Measurements from ENCODE around the gene F10. TPM values are rescaled to one million over a fixed set of nuclear protein-coding genes. Genes with fewer than 3 reads are reported as not detected.

F10 gene
- total RNA-seq, 1 experiment from 2014 or later: not detected

DNA sequence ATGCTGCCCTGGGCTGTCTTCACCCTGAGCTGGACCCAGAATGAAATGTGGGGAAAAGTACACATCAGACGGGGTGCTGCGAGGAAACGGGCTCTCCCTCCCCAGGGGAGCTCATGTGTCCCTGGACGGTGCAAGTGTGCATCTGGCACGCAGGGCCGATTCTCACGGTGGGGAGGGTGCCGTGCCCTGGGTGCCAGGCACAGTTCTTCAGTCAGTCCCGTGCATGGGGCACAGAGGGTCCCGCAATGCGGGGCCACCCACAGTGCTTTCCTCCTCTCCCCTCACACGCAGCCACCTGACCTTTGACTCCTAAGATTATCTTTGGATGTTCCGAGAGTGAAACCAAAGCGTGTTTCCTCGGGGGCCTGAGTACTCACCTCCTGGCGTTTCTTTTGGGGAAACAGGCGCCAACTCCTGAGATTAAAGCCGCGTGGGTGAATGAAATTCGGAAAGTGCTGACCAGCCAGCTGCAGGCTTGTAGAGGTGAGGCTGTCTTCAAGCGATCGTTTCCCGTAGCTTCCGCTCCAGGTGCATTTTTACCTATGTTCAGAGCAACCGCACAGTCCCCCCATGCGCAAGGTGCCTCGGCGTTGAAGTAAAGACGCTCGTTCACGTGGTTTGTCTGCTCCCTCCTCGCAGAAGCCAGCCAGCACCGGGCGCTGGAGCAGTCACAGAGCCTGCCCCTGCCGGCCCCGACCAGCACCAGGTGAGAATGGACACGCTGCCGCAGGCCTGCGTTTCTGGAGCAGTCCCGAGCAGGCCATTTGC, 34.5 kb upstream of the F10 start:
- Histone ChIP-seq H3K4me1 (ENCODE audit: insufficient read depth, low read length, poor library complexity, severe bottlenecking) (peaks cover 4% of the 10 kb centered on the region), H3K27ac (ENCODE audit: low read depth, low read length, poor library complexity, severe bottlenecking) (no peak overlapping the region), H3K27me3 (replicated peaks; ENCODE audit: insufficient read depth, low read depth, low read length, poor library complexity) (no peaks in the 10 kb centered on the region), H3K9me3 (ENCODE audit: low read depth, low read length, poor library complexity, severe bottlenecking) (no peaks in the 10 kb centered on the region), H3K36me3 (ENCODE audit: insufficient read depth, low read length, poor library complexity, severe bottlenecking) (no peaks in the 10 kb centered on the region), H3K4me3 (ENCODE audit: low read depth, low read length, poor library complexity, severe bottlenecking) (no peak overlapping the region)
- no peak for DNase-seq (ENCODE audit: low spot score)
- TF ChIP-seq, protein P1, sequence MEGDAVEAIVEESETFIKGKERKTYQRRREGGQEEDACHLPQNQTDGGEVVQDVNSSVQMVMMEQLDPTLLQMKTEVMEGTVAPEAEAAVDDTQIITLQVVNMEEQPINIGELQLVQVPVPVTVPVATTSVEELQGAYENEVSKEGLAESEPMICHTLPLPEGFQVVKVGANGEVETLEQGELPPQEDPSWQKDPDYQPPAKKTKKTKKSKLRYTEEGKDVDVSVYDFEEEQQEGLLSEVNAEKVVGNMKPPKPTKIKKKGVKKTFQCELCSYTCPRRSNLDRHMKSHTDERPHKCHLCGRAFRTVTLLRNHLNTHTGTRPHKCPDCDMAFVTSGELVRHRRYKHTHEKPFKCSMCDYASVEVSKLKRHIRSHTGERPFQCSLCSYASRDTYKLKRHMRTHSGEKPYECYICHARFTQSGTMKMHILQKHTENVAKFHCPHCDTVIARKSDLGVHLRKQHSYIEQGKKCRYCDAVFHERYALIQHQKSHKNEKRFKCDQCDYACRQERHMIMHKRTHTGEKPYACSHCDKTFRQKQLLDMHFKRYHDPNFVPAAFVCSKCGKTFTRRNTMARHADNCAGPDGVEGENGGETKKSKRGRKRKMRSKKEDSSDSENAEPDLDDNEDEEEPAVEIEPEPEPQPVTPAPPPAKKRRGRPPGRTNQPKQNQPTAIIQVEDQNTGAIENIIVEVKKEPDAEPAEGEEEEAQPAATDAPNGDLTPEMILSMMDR (conservative IDR thresholded peaks at IDR 0.05; ENCODE audit: low read depth, low read length): no peak
- no peak for TF ChIP-seq EZH2 (IDR thresholded peaks at IDR 0.05; ENCODE audit: borderline replicate concordance, low read depth, low read length, poor library complexity, severe bottlenecking)
- ChIA-PET CTCF (no interaction called here), POLR2A (ENCODE audit: low non-redundant PET) (no interaction called here)
- intact Hi-C loops (cut with micrococcal nuclease; ENCODE audit: unreplicated experiment): no loop called here
- BruUV-seq (replicated peaks): no TSS peak

DNA sequence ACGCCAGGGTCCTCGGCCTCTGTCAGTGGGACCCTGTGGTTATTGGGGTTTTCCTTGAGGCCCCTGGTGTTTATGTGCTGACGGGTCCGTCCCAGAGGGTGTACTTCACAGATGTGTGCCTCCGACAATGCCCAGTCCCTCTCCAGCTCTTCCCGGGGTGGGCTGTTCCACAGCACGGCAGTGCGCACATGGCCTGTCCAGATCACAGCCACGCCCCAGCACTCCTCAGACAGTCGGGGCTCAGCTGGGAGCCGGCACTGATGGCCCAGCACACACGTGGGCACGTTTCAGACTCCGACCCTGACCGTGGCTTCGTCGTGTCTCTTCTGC, 33.9 kb upstream of the F10 start:
- no peak for DNase-seq (ENCODE audit: low spot score)
- Histone ChIP-seq H3K36me3 (ENCODE audit: insufficient read depth, low read length, poor library complexity, severe bottlenecking) (no peaks in the 10 kb centered on the region), H3K4me3 (ENCODE audit: low read depth, low read length, poor library complexity, severe bottlenecking) (no peak overlapping the region), H3K9me3 (ENCODE audit: low read depth, low read length, poor library complexity, severe bottlenecking) (no peaks in the 10 kb centered on the region), H3K27me3 (replicated peaks; ENCODE audit: insufficient read depth, low read depth, low read length, poor library complexity) (no peaks in the 10 kb centered on the region), H3K27ac (ENCODE audit: low read depth, low read length, poor library complexity, severe bottlenecking) (no peak overlapping the region), H3K4me1 (ENCODE audit: insufficient read depth, low read length, poor library complexity, severe bottlenecking) (peaks cover 4% of the 10 kb centered on the region)
- CTCF ChIA-PET: no interaction called here
- BruUV-seq (replicated peaks): no TSS peak
- intact Hi-C loops (cut with micrococcal nuclease; ENCODE audit: unreplicated experiment): no loop called here
- POLR2A ChIA-PET (ENCODE audit: low non-redundant PET): no interaction called here
- no peak for TF ChIP-seq EZH2 (IDR thresholded peaks at IDR 0.05; ENCODE audit: borderline replicate concordance, low read depth, low read length, poor library complexity, severe bottlenecking)
- TF ChIP-seq, protein P1 (conservative IDR thresholded peaks at IDR 0.05; ENCODE audit: low read depth, low read length): no peak

DNA sequence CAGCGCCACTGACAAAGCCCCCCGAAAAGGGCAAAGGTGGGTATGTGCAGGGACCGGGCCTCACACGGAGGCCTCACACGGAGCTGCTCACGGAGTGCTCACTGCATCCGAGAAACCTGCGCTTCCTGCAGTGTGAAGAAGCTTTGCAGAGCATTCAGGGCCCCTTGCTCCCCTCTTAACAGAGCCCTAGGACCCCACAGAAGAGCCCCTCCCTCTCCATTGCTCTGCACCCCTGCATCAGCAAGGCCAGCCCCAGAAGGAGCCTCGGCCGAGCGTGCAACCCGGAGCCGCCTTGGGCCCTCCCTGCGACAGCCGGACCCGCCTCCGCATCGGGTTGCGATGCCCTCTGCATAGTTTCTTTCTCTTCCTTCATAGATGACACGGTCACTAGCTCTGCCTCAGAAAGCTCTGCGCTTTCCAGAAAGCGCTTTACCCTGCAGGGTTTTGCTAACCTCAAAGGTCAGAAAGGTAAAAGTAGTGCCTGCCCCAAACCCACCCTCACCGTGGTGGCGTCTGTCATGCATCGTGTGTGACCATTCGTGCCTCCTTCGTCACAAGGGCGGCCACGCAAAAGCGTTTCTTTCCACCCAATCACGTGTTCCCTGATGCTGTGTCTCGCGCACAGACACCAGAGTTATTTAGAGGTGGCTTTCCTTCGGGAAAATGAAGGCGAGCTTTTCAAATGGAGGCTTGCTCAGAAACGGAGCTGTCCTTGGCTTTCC, 32.7 kb upstream of the F10 start:
- intact Hi-C loops (cut with micrococcal nuclease; ENCODE audit: unreplicated experiment): no loop called here
- ChIA-PET CTCF (no interaction called here), POLR2A (ENCODE audit: low non-redundant PET) (no interaction called here)

More for the DNA sequence above, 32.7 kb upstream of the F10 start:
- no peak overlapping the region for H3K4me3 ChIP-seq (ENCODE audit: low read depth, low read length, poor library complexity, severe bottlenecking)
- TF ChIP-seq EZH2 (IDR thresholded peaks at IDR 0.05; ENCODE audit: borderline replicate concordance, low read depth, low read length, poor library complexity, severe bottlenecking): no peak
- TF ChIP-seq, protein P1 (conservative IDR thresholded peaks at IDR 0.05; ENCODE audit: low read depth, low read length): no peak
- H3K27me3 ChIP-seq (replicated peaks; ENCODE audit: insufficient read depth, low read depth, low read length, poor library complexity): no peaks in the 10 kb centered on the region
- no TSS peak for BruUV-seq (replicated peaks)
- no peak overlapping the region for H3K27ac ChIP-seq (ENCODE audit: low read depth, low read length, poor library complexity, severe bottlenecking)
- no peak for DNase-seq (ENCODE audit: low spot score)
- no peaks in the 10 kb centered on the region for H3K36me3 ChIP-seq (ENCODE audit: insufficient read depth, low read length, poor library complexity, severe bottlenecking)
- no peaks in the 10 kb centered on the region for H3K9me3 ChIP-seq (ENCODE audit: low read depth, low read length, poor library complexity, severe bottlenecking)
- H3K4me1 ChIP-seq (ENCODE audit: insufficient read depth, low read length, poor library complexity, severe bottlenecking): no peaks in the 10 kb centered on the region

All from A673 (cell line).